Hepatocyte (in vitro differentiated cells): Measurements from ENCODE around the gene KRT6B. TPM values are rescaled to one million over a fixed set of nuclear protein-coding genes. Genes with fewer than 3 reads are reported as not detected.

Source experiments
- DNase-seq: peaks from one replicate; pipeline ENCODE4 v3.0.0-alpha.2; 2016; ENCODE audit warnings: low spot score
- H2AFZ ChIP-seq: fragments of 200-600 bp; sonication (generic); 2 replicates; pipeline ENCODE4 v1.6.0; 2016; ENCODE audit warnings: antibody characterized with exemption, mild to moderate bottlenecking
- H3K27ac ChIP-seq: fragments of 200-600 bp; sonication (generic); 2 replicates; pipeline ENCODE4 v1.5.1; 2016; ENCODE audit warnings: mild to moderate bottlenecking
- H3K27me3 ChIP-seq: fragments of 200-600 bp; sonication (generic); 2 replicates; pipeline ENCODE4 v1.6.1; 2016
- H3K36me3 ChIP-seq: fragments of 200-600 bp; sonication (generic); replicated peaks from 2 replicates; pipeline ENCODE4 v1.5.1; 2016; ENCODE audit warnings: low read depth; ENCODE audit not compliant: insufficient read depth
- H3K4me1 ChIP-seq: fragments of 200-600 bp; sonication (generic); 2 replicates; pipeline ENCODE4 v1.5.1; 2016; ENCODE audit warnings: mild to moderate bottlenecking, moderate library complexity; ENCODE audit not compliant: insufficient read depth
- H3K4me2 ChIP-seq: fragments of 200-600 bp; sonication (generic); 2 replicates; pipeline ENCODE4 v1.6.0; 2016
- H3K4me3 ChIP-seq: fragments of 200-600 bp; sonication (generic); 2 replicates; pipeline ENCODE4 v1.5.1; 2016; ENCODE audit warnings: mild to moderate bottlenecking
- H3K79me2 ChIP-seq: fragments of 200-600 bp; sonication (generic); 2 replicates; pipeline ENCODE4 v1.6.0; 2017; ENCODE audit warnings: mild to moderate bottlenecking
- H3K9me2 ChIP-seq: fragments of 200-600 bp; sonication (generic); replicated peaks from 2 replicates; pipeline ENCODE4 v1.6.0; 2017; ENCODE audit warnings: mild to moderate bottlenecking; ENCODE audit not compliant: insufficient read depth
- H3K9me3 ChIP-seq: fragments of 200-600 bp; sonication (generic); 2 replicates; pipeline ENCODE4 v1.5.1; 2016; ENCODE audit warnings: low read depth, mild to moderate bottlenecking
- H4K20me1 ChIP-seq: fragments of 200-600 bp; sonication (generic); 2 replicates; pipeline ENCODE4 v1.6.0; 2016; ENCODE audit warnings: mild to moderate bottlenecking; ENCODE audit not compliant: insufficient read depth, poor library complexity, severe bottlenecking
- CTCF ChIP-seq: fragments of 200-600 bp; sonication (generic); IDR thresholded peaks from 2 replicates; pipeline ENCODE4 v1.5.1; 2016; ENCODE audit warnings: antibody characterized with exemption, mild to moderate bottlenecking; ENCODE audit not compliant: poor library complexity
- EZH2 ChIP-seq: fragments of 200-600 bp; sonication (generic); IDR thresholded peaks from 2 replicates; pipeline ENCODE4 v1.6.1; 2016; ENCODE audit warnings: antibody characterized with exemption, mild to moderate bottlenecking, borderline replicate concordance
- EZH2phosphoT487 ChIP-seq: fragments of 200-600 bp; sonication (generic); IDR thresholded peaks from one replicate; pipeline ENCODE4 v1.6.1; 2018; ENCODE audit warnings: antibody characterized with exemption, mild to moderate bottlenecking, low read depth, moderate library complexity; ENCODE audit not compliant: unreplicated experiment, severe bottlenecking
- WGBS: methylation state at CpG from one replicate; pipeline ENCODE4 v1.1.6; 2016; ENCODE audit warnings: low lambda C conversion rate; ENCODE audit errors: missing lambda C conversion rate; 5-methylcytosine and 5-hydroxymethylcytosine counted together
- polyA plus RNA-seq: library from polyadenylated mRNA; unstranded; fragments of >200 nt; fragmentation: Nextera tagmentation; extraction: Ambion mirVana; gene quantifications from 2 replicates; pipeline ENCODE4 v1.2.1, GENCODE V29; 2016
- total RNA-seq: library from RNA; depleted of rRNA; stranded (reverse); fragments of >200 nt; gene quantifications from 2 replicates; pipeline ENCODE4 v1.2.3, GENCODE V29; 2014

The KRT6B gene
- total and polyA plus RNA-seq, 2 experiments from 2014 or later, result 0.42 TPM; not detected in 1

GRCh38 chr12:52423661-52424500, 28.1 kb downstream of the KRT6B start:
- H3K9me2 ChIP-seq, result no peaks in the 10 kb centered on the region
- H3K4me1 ChIP-seq, result peaks cover 16% of the 10 kb centered on the region
- H3K9me3 ChIP-seq, result no peaks in the 10 kb centered on the region
- H3K27me3 ChIP-seq, result no peaks in the 10 kb centered on the region
- H4K20me1 ChIP-seq, result no peaks in the 10 kb centered on the region
- H3K27ac ChIP-seq, result peak overlapping the region; percentile 67
- no peaks in the 10 kb centered on the region for H3K79me2 ChIP-seq
- no peaks in the 10 kb centered on the region for H3K36me3 ChIP-seq
- H3K4me2 ChIP-seq, result no peak overlapping the region
- H2AFZ ChIP-seq, result no peak overlapping the region
- H3K4me3 ChIP-seq, result no peak overlapping the region
- DNase-seq, result no peak
- 44% methylated on average over 11 of the region's 11 CpGs for WGBS
- TF ChIP-seq EZH2phosphoT487, result no peak
- TF ChIP-seq CTCF, result no peak
- TF ChIP-seq EZH2, result no peak

GRCh38 chr12:52423035-52423434, 28.9 kb downstream of the KRT6B start:
- peak overlapping the region; percentile 67 for H3K27ac ChIP-seq

GRCh38 chr12:52419656-52420055, 32.3 kb downstream of the KRT6B start:
- Histone ChIP-seq H3K9me3 (no peaks in the 10 kb centered on the region), H3K36me3 (no peaks in the 10 kb centered on the region), H3K4me2 (no peak overlapping the region), H4K20me1 (no peaks in the 10 kb centered on the region), H3K27ac (no peak overlapping the region), H3K4me3 (no peak overlapping the region), H3K9me2 (no peaks in the 10 kb centered on the region), H3K4me1 (peaks cover 16% of the 10 kb centered on the region), H2AFZ (no peak overlapping the region), H3K27me3 (no peaks in the 10 kb centered on the region), H3K79me2 (no peaks in the 10 kb centered on the region)
- TF ChIP-seq CTCF, result no peak
- TF ChIP-seq EZH2phosphoT487, result no peak
- no peak for TF ChIP-seq EZH2
- WGBS, result 77% methylated on average over 1 of the region's 1 CpG
- no peak for DNase-seq

More at GRCh38 chr12:52423035-52423434, 28.9 kb downstream of the KRT6B start:
- Histone ChIP-seq H3K9me3 (no peaks in the 10 kb centered on the region), H3K36me3 (no peaks in the 10 kb centered on the region), H3K27me3 (no peaks in the 10 kb centered on the region), H3K4me2 (no peak overlapping the region), H3K9me2 (no peaks in the 10 kb centered on the region), H4K20me1 (no peaks in the 10 kb centered on the region), H3K4me1 (peaks cover 16% of the 10 kb centered on the region), H3K79me2 (no peaks in the 10 kb centered on the region), H3K4me3 (no peak overlapping the region), H2AFZ (no peak overlapping the region)
- DNase-seq, result no peak
- 78% methylated on average over 6 of the region's 6 CpGs for WGBS
- no peak for TF ChIP-seq EZH2
- TF ChIP-seq EZH2phosphoT487, result no peak
- no peak for TF ChIP-seq CTCF
